ENCODE data around the gene ATXN2L.

DNA sequence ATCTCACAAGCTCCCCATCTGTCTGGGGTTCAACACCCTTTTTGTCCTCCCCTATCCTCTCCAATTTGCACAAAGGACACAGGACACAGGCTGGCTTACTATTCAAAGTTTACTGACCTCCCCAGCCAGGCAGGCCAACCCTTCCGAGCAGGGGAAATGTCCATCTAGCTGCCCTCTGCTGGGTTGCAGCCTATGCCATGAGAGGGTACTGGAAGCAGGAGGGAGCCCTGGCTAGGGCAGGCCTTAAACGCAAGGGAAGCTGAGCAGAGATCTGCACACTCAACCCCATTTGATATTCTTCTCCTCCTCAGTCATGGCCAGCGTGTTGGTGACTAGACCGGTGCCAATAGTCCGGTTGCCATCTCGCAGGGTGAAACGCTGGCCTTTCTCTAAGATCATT, 19.9 kb downstream of the ATXN2L start:
- TF ChIP-seq, protein P1, sequence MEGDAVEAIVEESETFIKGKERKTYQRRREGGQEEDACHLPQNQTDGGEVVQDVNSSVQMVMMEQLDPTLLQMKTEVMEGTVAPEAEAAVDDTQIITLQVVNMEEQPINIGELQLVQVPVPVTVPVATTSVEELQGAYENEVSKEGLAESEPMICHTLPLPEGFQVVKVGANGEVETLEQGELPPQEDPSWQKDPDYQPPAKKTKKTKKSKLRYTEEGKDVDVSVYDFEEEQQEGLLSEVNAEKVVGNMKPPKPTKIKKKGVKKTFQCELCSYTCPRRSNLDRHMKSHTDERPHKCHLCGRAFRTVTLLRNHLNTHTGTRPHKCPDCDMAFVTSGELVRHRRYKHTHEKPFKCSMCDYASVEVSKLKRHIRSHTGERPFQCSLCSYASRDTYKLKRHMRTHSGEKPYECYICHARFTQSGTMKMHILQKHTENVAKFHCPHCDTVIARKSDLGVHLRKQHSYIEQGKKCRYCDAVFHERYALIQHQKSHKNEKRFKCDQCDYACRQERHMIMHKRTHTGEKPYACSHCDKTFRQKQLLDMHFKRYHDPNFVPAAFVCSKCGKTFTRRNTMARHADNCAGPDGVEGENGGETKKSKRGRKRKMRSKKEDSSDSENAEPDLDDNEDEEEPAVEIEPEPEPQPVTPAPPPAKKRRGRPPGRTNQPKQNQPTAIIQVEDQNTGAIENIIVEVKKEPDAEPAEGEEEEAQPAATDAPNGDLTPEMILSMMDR (IDR thresholded peaks at IDR 0.05; ENCODE audit: poor library complexity), result no peak
- TF ChIP-seq EZH2 (IDR thresholded peaks at IDR 0.05; ENCODE audit: borderline replicate concordance) (no peak), EZH2phosphoT487 (IDR thresholded peaks at IDR 0.05; ENCODE audit: low read depth, severe bottlenecking, unreplicated experiment) (no peak)
